Measurements from ENCODE around the gene AKAP6.
"Not testable (repeated sequence)": the region's sequence is repeated elsewhere in the genome, so short reads cannot be mapped to it uniquely, and the experiment has no call there.

AKAP6 gene

DNA sequence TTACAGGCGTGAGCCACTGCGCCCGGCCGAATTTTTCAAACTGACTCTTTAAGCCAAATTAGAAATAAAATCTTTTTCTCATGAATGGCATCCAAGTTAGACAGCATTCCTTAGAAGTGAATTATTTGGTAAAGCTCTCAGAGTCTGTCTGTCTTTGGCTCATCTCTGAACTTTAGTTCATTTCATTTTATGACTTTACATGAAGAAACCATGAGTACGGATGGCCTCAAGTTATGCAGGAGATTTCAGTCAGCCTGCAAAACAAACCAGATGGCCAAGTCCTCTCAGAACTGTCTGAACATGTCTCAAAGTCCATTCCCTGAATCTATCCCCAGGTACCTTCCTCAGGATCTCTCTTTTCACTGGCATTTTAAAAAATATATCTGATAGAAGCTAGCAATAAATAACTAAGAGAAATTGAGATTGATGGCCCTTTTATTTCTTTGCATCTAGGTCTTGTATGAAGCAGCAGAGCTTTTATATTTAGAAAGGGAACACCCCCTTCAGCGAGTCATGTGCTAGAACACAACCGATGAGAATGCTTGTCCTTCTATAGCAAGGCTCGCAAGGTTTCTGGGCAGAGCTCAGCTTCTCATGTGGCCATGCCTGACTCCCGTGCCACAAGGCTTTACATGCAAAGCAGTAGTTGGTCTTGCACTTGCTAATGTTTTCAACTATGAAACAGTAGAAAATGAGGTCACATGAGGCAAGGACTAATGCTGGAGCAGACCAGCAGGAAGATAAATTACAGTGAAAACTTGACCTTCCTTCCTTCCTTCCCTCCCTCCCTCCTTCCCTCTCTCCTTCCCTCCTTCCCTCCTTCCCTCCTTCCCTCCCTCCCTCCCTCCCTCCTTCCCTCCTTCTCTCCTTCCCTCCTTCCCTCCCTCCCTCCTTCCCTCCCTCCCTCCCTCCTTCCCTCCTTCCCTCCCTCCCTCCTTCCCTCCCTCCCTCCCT is 125.0 kb downstream of the AKAP6 start:
- no peak for DNase-seq

DNA sequence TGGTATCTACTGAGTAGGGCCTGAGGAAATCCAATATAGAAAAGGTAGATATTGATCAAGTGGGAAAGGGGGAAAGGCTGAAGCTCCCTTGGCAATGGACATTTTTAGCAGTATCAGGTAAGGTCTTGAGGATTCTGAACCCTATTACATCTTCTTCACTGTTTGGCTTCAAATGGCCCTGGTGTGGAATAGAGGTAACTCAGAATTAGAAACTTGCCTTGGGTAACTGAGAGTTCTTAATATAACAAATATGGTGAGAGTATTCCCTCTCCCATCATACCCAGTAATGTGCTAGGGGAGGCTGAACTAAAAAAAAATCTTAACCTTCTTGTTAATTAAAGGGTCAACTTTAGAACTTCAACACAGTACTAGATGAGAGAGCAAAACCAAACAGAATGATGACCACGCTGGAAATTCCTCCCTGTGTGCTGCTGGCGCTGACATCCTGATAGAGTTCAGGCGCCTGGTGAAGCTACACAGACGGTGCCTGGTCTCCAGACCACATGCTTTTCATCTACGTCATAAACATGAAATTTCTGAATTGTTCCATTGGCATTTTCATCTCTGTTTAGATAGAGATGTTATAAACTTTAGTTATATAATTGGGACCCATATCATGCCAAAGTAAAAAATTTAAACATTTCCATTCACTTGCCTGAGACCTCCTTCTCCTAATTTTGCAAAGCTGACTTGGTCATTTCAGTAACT is 128.3 kb downstream of the AKAP6 start:
- no peak for DNase-seq

- no peak for DNase-seq
These were observed 129.6 kb downstream of the AKAP6 start for GRCh38 chr14:32458720-32459119.

DNA sequence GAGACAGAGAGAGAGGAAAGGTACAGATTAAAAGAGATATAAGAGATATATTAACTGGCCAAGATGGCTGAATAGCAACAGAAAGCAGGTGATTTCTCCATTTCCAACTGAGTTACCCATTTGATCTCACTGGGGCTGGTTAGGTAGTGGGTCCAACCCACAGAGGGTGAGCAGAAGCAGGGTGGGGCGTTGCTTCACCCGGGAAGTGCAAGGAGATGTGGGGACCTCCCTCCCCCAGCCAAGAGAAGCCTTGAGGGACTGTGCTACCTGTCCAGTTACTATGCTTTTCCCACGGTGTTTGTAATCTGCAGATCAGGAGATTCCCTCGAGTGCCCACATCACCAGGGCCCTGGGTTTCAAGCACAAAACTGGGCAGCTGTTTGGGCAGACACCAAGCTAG is 131.2 kb downstream of the AKAP6 start:
- DNase-seq: no peak

DNA sequence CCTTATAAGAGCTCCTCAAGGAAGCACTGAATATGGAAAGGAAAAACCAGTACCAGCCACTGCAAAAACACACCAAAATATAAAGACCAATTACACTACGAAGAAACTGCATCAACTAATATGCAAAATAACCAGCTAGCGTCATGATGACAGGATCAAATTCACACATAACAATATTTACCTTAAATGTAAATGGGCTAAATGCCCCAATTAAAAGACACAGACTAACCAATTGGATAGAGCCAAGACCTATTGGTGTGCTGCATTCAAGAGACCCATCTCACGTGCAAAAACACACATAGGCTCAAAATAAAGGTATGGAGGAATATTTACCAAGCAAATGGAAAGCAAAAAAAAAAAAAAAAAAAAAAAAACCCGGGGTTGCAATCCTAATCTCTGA is 133.5 kb downstream of the AKAP6 start:
- DNase-seq: not testable (repeated sequence)

GRCh38 chr14:32468955-32469354 is 139.9 kb downstream of the AKAP6 start:
- no peak for DNase-seq

- no peak for DNase-seq
These were observed 140.5 kb downstream of the AKAP6 start for GRCh38 chr14:32469388-32470160.

DNA sequence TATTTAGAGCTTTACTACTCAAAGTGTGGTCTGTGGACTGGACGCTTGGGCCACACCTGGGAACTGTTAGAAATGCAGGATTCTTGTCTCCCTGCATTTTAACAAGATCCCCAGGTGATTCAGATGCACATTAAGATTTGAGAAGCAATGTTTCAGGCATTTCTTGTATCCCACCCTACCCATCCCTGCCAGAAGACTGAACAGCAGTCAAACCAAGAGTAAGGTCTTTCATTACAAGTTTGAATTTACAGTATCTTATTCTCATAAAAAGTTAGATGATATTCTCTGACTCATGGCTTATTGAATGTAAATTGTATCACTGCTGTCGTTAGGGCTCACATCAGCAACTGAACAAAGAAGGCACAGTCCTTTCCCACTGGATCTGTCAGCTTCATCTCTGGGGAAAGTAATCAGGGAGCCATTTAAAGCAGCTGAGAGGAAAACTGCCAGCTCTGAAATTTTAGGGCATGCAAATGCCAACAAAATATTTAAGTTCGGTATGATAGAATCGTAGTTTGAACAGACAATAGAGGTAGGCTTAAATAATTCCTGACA is 141.1 kb downstream of the AKAP6 start:
- no peak for DNase-seq

- no peak for DNase-seq
These were observed 142.1 kb downstream of the AKAP6 start for GRCh38 chr14:32471181-32471580.

DNA sequence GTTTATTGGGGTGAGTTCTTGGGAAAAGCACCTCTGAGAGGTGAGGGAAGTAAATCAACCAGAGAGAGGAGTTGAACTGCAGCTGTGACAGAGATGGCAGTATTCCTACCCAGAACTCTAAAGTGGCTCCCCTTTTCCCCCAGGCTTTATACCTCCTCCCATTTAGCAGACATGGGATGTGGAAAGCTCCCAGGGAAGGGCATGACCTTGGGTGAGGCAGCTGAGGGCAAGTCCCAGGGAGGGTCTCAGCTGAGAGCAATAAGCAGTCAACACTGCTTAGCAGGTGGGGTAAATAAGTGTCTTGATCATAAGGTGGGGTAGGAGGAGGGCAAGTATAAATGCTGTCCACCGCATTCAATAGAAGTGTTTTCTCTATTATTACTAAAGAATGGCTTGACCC is 143.0 kb downstream of the AKAP6 start:
- no peak for DNase-seq

- DNase-seq: no peak
These were observed 143.7 kb downstream of the AKAP6 start for GRCh38 chr14:32472512-32473463.

DNA sequence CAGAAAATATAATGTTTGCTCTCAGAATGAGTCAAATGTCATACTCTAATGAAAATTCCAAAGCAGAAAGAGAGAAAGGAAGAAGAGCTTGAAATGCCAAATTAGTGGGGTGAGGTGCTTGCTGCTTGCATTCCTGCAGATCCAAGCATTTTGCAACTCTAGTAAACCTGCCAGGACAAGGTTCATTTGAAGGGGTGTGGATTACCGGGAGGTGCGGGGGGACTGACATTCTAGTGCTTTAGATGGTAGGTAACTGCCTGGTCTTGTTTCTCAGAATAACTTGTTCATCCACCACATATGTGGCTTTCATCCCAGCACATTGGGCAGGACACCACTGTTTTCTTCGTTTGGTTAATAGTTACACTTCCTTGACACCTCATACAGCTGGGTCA is 144.4 kb downstream of the AKAP6 start:
- no peak for DNase-seq

- DNase-seq: no peak
These were observed 145.5 kb downstream of the AKAP6 start for GRCh38 chr14:32474478-32475195.

GRCh38 chr14:32476532-32476931 is 147.4 kb downstream of the AKAP6 start:
- no peak for DNase-seq

DNA sequence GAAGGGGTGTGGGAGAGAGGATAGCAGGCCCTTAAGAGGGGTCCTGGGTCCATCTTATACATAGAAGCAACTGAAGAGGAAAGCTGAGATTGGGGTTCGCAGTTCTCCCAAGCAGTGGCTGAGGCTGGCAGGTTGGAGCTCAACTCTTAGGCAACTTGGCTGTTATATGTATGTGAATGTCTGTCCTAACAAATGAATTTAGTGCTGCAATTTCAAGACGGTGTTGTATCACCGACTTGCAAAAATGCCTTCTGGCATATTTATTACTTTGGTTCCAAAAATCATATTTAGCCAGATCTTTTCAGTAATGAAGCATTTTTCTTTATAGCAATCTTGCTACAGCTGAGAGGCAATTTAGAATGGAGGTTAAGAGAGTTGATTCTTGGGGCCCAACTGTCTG is 148.3 kb downstream of the AKAP6 start:
- no peak for DNase-seq

GRCh38 chr14:32478050-32478449 is 149.0 kb downstream of the AKAP6 start:
- no peak for DNase-seq

DNA sequence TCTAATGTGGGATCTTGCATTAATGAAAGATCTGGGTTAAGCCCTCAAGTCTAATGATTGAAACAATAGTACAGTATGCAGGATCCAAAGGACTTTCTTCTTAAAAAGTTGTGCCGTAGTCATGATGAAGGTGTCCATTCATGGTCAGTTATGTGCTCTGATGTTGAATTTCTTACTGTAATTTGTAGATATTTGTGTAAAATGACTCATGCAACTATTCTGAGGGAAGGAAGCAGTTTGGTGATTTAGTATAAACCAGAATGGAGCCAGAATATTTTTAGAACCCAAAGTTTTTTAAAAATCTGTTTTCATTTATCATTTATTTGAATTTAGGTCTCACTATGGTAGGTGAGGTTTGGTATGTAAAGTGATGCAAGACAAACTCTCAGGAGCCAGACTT is 151.2 kb downstream of the AKAP6 start:
- DNase-seq: no peak

DNA sequence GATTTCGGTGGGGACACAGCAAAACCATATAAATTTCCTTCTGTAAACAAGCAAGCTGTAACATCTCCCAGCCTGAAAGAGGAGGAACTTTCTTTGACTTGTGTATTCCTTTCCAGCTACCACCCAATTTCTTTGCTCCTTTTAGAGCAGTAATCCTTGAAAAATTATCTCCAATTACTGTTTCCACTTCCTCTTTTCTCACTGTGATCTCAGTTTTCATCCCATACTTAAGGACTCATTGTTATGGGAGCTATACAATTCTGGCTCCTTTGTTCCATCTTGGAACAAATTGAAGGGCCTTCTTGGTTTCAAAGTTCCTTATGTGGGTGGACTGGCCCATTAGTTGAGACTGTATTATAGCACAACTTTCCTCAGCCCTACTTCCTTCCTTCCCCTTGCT is 152.6 kb downstream of the AKAP6 start:
- DNase-seq: no peak

DNA sequence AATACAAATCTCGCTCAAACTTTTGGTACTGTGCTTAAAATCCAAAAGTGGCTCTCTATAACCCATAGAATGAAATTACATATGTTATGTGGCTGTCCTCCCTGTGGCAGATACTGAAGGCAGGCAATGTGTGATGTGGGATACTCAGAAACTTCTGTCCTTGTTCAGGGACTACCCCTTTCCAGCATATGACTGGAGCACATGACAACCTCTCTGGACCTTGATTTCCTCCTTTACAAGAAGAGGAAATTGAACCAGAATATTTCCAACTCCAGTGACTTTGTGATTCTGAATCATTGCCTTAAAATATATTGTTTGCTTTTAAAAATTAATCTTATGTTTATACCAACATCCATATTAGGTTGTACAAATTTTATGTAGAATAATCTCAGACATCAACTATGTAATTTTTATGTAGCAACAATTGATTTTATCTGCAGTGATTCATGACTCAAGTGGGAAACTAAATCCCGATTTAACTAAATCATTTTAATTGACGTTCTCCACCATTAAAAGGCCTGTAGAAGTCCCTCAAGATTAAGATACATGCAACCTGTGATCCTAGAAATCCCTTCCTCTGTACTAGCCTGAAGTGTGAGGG is 162.4 kb downstream of the AKAP6 start:
- DNase-seq: no peak

DNA sequence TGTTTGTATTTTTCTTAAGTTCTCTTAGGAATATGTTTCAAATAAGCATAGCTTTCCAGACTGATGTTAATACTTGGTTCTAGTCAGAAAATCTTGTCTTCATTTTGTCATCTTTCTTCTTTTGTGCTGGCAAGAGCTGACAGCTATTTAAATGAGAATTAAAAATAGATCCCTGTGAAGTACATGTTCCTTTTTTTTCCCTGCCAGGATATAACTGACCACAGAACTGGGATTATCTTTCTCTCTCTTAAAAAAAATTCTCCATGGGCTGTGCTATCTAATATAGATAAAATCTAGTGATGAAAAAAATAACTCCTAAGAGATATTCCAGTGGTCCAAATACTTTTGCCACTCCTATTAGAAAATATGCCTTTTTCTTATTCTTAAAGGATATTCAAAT is 163.4 kb downstream of the AKAP6 start:
- no peak for DNase-seq
